B cell (primary cell): ENCODE results near the gene FCHO2.

ENCODE experiments used
- EZH2 ChIP-seq: IDR thresholded peaks from 2 replicates; pipeline ENCODE4 v1.6.1; 2012; ENCODE audit warnings: borderline replicate concordance, low read depth, mild to moderate bottlenecking, moderate library complexity, low read length; ENCODE audit not compliant: insufficient read depth, poor library complexity, severe bottlenecking
- TF ChIP-seq, protein P1 (sequence below): fragments of 200-600 bp; IDR thresholded peaks from one replicate; pipeline ENCODE4 v1.8.0; 2022; ENCODE audit warnings: antibody characterized with exemption, mild to moderate bottlenecking

DNA sequence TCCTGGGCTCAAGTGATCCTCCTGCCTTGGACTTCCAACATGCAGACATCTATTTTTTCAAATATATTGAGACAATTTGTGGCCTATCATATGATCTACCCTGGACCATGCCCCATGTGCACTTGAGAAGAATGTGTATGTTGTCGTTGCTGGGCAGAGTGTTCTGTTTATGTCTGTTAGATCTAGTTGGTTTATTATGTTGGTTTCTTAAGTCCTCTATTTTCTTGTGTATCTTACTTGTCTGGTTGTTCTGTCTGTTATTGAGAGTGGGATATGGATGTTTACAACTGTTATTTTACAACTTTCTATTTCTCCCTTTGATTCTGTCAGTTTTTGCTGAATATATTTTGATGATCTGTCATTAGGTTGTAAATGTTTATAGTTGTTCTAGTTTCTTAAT lies 154.3 kb downstream of the FCHO2 start:
- TF ChIP-seq, protein P1, sequence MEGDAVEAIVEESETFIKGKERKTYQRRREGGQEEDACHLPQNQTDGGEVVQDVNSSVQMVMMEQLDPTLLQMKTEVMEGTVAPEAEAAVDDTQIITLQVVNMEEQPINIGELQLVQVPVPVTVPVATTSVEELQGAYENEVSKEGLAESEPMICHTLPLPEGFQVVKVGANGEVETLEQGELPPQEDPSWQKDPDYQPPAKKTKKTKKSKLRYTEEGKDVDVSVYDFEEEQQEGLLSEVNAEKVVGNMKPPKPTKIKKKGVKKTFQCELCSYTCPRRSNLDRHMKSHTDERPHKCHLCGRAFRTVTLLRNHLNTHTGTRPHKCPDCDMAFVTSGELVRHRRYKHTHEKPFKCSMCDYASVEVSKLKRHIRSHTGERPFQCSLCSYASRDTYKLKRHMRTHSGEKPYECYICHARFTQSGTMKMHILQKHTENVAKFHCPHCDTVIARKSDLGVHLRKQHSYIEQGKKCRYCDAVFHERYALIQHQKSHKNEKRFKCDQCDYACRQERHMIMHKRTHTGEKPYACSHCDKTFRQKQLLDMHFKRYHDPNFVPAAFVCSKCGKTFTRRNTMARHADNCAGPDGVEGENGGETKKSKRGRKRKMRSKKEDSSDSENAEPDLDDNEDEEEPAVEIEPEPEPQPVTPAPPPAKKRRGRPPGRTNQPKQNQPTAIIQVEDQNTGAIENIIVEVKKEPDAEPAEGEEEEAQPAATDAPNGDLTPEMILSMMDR = no peak
- no peak for TF ChIP-seq EZH2
